ENCODE results near the gene DAB1.

Gene DAB1

DNA sequence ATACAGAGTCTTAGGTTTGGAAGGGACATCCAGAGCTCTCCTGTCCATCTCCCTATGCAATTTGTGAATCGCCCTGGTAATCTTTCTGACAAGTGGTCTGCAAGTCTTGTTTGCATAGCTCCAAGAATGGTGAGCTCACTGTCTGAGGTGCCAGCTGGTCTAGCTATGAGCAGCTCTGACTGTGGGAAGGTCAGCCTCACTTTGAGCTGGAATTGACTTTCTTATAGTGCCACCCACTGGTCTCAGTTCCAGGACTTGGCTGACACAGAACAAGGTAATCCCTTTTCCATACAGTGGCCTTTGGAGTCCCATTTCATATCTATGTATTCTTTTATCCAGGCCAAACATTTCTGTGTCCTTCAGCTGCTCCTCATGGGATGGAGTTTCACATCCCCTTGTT, 362.5 kb downstream of the DAB1 start:
- DNase-seq, result no peak

DNA sequence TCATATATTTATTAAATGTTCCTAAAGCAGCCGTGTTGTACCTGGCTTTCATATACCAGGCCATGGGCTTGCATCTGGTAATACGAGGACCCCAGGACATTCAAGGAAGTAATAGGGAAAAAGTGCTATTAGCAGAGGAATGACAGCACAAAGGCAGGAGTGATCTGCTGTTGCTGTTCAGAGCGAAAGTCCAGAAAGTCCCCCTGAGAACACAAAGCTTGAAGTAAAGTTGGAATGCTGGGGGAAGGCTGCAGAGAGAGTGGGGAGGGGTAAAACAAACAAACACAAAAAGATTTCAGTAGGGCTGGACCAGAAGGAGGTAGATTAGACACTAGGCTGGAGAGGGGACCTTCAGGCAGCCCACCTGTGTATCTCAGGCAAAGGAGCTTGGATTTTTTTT, 363.4 kb downstream of the DAB1 start:
- no peak for DNase-seq

DNA sequence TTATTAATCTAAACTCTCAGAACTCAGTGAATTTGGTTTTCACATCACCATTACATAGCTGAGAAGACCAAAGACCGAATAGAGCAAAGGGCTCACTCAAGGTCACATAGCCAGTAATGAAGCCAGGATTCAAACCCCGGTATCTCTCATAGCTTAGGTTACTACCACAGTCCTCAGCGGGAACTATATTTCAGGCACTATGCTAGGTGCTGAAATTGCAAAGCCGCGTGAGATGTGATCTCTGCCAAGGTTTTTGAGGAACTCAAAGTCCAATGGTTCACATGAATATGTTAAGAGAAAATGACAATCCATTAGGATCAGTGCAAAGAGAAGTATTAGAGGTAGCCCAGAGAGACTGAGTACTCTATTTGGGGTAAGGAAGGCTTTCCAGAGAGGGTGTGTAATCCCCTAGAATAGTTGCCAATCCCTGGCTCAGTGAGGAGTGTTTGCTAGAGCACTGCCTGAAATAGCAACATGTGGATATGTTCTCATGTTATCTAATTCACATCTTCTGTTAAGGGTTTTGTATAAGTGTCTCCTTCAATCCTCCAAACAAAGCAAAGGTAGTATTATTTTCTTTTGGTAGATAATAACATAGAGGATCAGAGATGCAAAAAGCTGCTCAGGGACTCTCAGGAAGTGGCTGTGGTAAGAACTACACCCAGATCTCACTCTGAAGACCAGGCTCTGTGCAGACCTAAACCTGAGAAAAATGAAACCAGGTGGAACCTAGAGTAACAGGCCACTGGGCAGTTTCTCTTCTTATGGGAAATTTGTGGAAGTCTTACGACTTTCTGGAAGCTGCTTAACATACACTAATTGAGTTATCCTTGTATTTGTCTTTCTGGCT, 365.0 kb downstream of the DAB1 start:
- no peak for DNase-seq

DNA sequence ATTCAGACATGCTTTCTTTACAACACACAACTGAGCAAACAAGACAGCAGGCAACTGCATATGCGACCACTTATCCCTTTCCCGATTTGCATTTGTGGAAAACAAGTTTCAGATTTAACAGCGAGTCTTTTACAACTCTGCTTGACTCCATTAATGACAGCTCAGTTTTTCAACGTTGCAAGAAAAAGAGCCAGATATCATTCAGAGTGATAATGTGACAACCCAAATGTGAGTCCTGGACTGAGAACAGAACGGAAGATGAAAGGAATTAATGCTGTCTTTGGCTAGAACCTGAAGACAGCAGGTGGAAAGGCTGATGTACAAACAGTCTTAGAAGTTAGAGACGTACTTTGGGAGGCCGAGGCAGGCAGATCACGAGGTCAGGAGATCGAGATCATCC, 375.0 kb downstream of the DAB1 start:
- no peak for DNase-seq

DNA sequence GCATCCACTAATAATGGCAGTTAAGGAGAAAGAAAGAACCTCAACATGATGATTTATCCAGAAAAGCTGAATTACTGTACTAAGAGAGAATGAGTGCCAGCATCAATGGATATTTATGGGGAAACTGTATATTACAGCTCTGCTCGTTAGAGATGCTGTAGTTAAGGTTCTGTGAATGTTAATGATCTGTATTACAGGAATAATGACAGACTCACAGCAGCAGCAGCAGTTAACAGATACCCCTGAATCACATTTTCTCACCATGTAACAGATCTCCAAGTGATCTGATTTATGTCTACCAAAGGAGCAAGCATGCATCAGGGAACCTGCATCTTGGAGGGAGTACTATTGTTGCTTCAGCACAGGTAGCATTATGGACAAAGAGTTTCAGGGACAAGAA, 377.4 kb downstream of the DAB1 start:
- DNase-seq, result no peak

DNA sequence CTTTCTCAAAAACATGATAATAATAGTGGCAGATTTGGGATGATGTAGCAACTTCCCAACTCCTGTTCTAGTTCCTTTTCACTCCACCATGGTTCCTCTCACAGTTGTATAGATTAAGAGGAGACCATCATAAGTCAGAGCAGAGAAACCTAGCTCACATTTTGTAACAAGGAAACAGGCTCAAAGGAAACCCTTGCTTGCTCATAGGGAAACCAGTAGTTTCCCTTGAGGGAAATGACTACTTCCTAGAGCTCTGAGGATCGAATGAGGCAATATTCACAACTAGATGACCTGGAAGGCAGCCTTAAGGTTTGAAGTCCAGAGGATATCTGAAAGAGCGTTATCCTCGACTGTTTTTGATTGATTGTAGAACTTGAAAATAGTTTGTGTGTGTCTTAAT, 382.0 kb downstream of the DAB1 start:
- DNase-seq, result no peak

DNA sequence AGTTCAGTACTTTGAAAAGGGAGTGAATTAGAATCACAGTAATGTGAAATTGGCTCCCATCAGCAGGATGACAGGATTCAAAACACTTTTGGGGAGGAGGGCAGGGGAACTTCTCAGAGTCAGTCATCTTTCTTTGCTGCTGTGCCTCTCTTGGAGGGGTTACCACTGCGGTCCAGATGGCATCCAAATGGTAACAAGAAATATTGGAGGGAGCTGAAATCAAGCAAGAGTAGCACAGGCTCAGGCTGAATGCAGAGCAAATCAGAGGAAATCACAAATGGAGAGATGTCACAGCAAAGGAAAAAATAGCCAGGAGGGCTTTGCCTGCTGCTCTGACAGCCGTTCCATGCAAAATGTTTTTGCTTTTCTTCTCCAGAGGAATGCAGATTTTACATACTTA, 383.0 kb downstream of the DAB1 start:
- DNase-seq, result no peak

DNA sequence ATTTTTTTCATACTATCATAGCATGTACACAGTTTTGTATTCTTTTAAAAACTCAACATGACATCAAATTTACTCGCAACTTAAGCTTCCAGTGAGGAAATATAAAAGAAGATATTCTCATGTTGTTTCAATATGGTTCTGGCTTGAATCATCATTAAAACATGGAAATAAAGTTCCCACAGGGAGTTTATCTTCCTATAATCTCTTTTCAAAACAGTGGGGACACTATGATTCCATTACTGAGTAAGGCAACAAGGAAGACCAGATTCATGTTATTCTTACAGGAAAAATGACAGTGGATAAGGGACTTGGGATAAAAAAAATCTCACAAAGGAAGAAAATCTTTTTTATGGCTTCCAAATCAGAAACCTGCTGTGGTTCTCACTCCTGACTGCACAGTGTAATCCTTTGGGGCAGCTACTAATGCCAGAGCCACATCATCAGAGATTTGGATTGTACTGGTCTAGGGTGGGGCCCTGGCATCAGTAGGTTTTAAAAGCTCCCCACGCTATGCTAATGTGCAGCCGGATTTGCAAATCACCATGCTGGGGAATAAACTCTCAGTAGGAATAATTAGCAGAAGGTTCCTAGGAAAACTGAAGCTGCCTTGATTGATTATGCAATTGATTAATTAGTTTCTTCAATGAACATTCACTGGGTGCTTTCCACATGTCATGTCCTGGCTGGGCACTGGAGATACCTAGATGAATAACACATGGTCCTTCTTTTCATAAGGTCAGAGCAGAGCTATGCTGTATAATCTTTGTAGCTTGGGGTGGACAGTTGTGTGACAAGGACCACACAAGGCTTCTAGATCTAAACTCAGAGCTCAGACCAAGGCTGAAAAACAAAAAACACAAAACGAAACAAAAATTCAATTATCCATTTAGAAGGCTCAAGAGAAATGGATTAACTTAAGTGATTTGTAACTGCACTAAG, 386.9 kb downstream of the DAB1 start:
- no peak for DNase-seq

DNA sequence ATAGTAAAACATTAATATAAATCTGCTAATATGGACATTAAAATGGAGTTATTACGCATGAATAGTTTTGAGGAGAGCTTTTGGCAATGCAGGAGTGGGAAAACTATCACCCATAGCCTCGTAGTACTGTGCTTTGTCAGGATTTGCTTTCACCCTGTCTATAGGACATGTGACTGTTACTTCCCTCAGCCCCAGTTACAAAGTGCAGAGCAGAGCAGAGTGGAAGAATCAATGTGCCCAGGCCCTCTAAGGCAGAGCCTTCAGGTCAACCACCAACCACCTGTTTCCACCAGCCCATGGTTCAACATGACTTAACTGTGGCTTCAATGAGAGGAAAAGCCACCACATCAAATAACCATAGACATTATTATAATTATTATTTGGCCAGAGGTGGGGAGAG, 389.1 kb downstream of the DAB1 start:
- no peak for DNase-seq

DNA sequence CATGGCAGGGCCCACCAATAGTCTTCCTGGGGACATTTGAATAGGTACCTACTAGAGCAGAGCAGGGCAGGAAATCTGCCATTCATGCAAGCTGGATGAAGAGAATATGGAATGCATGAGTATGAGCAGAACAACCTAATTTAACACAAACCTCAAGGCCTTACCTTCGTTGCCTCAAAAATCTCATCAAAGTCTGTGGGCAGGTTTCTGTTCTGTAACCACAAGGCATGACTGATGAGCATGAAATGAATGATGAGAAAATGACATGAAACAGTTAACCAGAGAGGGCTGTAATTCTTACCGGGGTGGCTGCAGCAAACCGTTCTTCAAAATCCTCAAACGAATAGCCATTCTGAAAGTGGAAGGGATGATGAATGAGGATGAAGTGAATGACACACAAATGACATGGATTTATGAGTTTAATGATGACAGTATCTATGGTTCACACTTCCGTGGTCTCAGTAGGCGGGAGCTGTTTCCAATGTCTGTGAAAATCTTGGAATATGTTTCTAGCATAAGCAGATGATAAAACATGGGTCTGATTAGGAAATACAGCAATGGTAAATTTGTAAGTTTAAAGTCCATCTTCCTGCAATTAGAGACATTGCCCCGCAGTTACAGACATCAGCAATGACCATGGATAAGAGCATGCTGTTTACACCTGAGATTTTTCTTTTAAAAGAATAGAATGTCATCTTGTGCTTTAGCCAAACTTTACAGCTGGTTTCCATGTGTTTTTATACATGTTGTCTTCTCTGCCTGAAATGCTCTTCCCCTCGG, 390.4 kb downstream of the DAB1 start:
- peak; percentile 19 for DNase-seq

DNA sequence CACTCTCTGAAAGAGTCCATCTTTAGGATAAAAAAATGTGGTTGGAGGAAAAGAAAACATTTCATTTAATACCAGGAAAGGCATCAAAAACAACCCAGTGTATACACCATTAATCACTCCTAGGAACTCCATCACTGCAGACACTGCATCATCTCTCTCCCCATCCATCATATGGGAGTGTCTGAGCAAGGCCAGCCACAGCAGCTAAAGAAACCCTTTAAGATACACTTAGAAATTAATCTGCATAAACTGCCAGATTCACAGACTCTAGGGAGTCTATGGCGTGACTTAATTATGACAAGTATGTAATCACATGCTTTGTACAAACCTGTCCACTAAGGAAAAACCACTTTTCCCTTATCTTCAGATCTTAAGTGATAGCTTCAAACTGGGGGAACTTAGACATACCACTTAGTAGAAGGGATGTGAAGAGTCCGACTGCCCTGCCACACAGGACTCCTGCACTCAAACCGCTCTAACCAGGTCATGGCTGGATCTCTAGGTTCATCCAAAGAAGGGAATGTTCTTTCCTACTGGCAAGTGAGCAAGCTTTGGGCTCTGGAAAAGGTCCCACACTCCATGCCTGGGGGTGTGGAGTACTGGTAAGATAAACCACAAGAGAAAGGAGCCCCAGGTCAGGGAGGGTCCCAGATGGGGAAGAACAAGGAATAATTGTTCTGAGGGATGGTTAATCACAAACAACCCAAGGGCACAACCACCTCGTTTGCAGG, 397.1 kb downstream of the DAB1 start:
- DNase-seq, result no peak

DNA sequence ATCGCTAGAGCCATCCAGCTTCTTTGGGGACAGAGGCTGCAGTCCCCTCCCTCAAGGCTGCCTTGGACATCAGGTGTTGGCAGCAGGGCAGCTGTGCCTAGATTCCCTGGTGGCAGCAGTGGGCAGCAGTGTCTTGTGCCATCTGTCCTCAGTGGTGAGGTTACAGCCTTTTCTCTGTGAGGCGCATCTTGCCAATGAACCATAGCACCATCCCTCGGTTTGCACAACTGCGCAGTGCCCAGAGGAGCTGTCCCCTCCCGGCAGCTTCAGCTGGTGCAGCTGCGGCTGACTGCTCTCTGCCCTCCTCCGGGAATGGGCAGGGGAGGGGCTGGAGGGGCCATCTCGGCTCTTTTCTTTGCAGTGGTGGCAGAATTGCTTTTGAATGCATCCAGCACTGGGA, 399.0 kb downstream of the DAB1 start:
- DNase-seq, result no peak

DNA sequence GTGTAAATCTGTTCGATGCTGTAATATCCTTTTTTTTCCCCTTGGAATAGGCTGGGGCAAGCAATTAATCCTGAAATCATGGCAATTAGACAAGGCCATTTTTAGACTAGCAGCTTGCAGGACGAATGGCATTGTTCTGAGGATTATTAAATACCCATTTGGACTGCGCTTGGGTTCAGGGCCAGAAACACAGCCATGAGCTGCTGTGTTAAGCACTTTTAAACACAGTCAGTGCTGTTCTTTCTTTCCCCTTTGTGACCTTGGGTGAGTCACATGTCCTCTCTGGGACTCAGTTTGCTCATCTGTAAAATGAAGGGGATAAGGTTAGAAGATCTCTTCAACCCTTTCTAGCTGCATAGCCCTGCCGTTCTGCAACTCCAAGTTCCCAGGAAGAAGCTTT, 399.4 kb downstream of the DAB1 start:
- DNase-seq, result no peak

DNA sequence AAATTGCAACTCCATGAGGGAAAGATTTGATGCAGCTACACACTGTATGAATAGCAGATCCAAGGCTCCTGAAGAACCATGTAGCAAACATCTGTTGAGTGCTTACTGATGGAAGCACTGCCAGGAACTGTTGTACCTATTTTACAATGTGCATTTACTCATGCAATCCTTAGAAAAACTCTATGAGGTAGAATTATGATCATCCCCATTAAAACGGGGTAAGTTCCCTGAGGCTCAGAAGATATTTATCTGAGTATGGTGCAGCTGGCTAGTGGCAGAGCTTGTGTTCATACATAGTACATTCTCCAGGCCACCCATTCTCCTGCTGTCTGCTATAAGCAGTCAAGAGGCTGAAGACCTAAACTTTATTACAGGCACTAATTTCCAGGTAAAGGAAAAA, 403.6 kb downstream of the DAB1 start:
- DNase-seq, result no peak

DNA sequence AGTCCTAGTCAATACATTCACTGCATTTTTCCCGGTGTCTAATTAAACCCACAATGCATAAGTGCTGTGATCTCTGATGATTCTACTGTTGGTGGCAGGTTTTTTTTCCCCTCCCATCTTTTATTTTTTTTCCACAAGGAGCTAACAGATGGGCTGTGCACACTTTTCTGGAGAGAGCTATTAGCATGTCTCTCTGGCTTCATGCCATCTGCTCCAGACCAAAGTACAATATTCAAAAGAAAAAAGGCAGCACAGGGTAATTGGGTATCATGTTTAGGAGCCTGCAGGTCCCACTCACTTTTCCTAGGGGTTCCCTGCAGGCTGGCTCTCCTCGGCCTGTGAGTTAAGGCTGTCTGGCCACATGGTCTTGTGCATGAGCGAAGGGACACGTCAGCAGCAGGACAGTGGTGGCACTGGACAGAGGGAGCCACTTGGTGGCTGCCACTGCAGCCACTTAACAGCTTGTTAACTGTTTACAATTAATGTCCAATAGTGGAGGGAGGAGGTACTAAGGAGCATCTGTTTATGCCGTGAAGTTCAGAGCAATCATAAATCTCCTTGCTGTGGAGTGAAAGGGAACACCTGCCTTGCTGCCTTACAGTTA, 404.5 kb downstream of the DAB1 start:
- DNase-seq, result no peak

DNA sequence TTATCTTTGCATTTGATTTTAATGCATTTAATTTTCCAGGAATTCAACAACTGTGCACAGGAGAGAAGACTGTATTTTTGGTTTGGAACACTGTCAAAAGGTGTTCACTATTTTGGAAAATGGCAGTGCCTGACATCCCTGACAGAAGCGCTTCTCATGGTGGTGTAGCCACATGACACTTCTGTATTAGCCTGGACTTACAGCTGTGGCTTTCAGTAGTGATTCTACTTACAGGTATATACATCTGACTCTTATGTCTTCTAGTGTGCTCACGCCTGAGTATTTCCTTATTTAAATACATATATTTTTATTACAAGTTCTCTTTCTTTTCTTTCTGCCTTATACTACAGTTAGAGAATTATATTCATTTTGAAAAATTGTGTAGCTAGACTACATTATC, 405.7 kb downstream of the DAB1 start:
- DNase-seq, result no peak

DNA sequence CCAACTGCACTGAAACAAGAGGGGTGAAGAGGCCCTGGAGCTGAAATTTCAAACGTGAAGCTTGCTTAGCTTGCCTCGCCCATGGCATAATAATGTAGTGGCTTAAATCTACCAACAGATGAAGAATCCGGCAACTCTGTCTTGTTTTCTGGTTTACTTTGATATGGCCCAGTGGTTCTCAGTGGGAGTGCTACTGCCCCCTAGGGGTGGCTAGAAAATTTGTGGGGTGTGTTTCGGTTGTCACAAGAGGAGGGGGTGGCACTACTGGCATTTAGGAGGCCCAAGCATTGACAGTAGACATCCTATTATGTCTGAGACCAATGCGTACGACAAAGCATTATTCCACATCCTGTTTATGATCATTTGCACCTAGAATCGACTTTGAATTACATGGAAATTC, 406.1 kb downstream of the DAB1 start:
- DNase-seq, result no peak

DNA sequence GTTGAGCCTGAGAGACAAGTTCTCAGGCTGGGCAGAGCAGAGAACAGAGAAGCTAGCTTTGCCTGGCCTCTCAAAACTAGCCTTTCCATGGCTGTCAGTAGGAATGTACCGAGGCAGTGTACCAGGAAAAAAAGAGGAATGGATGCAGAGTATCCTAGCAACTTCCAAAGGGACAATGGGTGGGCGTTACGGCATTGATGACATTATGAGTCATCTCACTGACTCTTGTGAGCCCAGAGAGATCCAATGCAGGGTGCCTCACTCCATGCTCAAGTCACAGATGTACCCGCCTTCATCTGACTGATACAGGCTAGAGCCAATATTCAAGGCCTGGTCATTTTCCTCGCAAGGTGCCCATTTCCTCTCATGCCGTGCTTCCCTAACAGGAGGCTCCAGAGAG, 406.7 kb downstream of the DAB1 start:
- DNase-seq, result no peak

DNA sequence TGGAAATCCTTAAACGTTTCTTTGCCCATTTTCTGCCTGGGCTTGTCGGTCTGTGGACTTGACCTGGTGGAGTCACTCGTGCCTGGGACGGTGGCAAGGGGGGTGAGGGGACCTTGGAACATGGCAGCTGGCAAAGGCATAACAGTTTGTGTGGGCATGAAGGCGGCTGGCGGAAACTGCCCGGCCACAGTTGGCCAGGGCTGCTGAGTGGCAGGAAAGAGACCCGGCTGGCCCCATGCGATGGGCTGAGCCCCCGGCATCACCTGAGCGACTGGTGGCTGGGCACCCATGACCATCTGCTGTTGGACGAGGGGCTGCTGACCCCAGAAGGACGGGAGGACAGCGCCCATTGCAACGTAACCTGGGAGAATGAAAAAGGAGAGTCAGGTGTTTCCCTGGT, 408.8 kb downstream of the DAB1 start:
- no peak for DNase-seq

DNA sequence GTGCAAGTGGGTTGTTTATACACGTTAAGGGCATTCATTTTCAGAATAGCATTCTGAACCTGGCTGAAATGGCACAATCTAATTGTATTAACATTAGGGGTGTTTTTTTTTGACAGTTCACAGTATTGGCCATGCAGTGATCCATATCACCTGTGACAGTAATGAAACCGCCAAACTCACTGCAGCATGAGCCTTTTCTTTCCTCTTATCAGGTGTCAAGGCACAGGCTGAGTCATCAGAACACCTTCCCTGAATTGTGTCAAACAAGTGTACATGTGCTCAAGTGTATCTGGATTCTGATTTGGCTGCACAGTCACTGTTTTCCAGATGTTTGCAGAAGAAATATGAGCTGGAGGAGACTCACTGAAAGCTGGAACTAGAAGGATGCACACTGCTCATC, 410.3 kb downstream of the DAB1 start:
- no peak for DNase-seq

DNA sequence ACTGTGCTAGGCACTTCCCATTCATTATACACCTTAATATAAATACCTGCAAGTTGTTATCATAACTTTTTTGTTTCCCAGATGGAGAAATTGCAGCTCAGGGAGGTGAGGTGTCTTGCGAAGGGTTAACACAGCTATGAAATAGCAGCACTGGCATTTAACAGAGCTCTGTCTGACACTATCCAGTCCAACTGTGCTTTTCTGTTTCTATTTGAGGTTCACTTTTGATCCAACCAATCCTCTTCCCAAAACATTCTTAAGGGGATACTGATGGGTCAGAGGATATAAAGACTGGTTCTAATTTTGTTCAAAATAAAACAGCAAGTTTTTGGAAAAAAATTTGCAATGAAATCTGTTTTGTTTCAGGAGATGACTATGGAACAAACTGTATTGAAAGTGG, 411.5 kb downstream of the DAB1 start:
- no peak for DNase-seq

DNA sequence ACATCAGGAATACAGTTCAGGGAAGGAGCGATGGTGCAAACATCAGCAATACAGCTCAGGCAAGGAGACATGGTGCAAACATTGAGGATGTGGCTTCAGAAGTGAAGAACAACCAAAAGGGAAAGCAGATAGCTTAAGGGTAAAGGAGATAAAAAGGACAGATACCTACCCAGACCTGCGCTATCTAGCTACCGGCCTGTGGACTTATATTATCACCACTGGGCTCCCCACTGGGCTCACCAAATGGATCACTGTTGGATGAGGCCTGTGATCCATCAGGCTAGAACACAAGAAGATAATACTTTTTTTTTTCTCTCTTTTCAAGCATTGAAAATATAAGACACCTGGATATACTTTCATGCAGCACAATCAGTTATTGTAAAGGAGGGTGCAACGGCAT, 413.3 kb downstream of the DAB1 start:
- DNase-seq, result no peak

Measured in activated T-cell treated with anti-CD3 and anti-CD28 coated beads, Interleukin-2, amount 50 U/mL, for 48 hours (primary cell).